ACHN (cell line): ENCODE results near the gene CGB1.
A peak's percentile ranks its signal among the peaks of the same experiment; 100 is the strongest.
"Not testable (repeated sequence)": the region's sequence is repeated elsewhere in the genome, so short reads cannot be mapped to it uniquely, and the experiment has no call there.

Source experiments
- DNase-seq: peaks from one replicate; pipeline ENCODE4 v3.0.0-alpha.2; 2015
- in situ Hi-C: cut with HindIII; loops from 2 replicates; pipeline ENCODE4 v1.10.0; 2017; ENCODE audit warnings: low sequenced_read_pairs, low pct_ligation_motif_present, low pct_unique_long_range_greater_than_20kb

Gene CGB1

GRCh38 chr19:49036815-49037214 is at the start of gene CGB1:
Gene CGB1, minus strand, starts transcription at chr19:49036895. Its CDS starts 184 bp downstream, at chr19:49036711.
- in situ Hi-C loops: not testable (repeated sequence)
- DNase-seq: peak; percentile 19

GRCh38 chr19:49086296-49086695 is 49.6 kb upstream of the CGB1 start:
- in situ Hi-C loops: no loop called here
- DNase-seq: no peak

DNA sequence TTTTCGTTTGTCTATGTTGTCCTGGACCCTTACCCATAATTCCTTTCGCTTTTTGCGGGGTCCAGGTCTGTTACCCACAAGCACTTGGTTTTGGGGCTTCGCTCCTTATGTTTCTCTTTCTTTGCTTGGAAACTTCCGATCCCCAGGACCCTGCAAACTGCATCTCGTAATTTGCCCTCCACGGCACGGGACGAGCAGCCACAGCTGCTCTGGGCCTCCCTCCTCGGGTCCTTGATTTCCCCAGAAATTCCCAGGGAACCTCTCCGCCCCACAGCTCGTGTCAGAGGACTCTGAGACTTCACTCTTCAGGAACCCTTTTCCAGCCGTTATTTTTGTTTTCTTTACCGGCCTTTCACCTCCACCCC is 49.2 kb upstream of the CGB1 start:
- in situ Hi-C loops: no loop called here
- DNase-seq: no peak

- in situ Hi-C loops: no loop called here
- DNase-seq: peak; percentile 98
Observed at GRCh38 chr19:49085020-49085867, 48.5 kb upstream of the CGB1 start, which contains the start of gene SNRNP70. Gene SNRNP70, plus strand, starts transcription at chr19:49085451. Its CDS starts 964 bp downstream, at chr19:49086415.

GRCh38 chr19:49084206-49085019 is 47.7 kb upstream of the CGB1 start:
- DNase-seq: no peak
- in situ Hi-C loops: no loop called here

GRCh38 chr19:49081273-49081672 is 44.6 kb upstream of the CGB1 start:
- DNase-seq: no peak
- in situ Hi-C loops: no loop called here

- DNase-seq: no peak
- in situ Hi-C loops: no loop called here
Observed at GRCh38 chr19:49080392-49080791, 43.7 kb upstream of the CGB1 start.

GRCh38 chr19:49074869-49075268 is 38.2 kb upstream of the CGB1 start:
- DNase-seq: peak; percentile 66
- in situ Hi-C loops: not testable (repeated sequence)

GRCh38 chr19:49073514-49074378 is 37.1 kb upstream of the CGB1 start:
- in situ Hi-C loops: no loop called here
- peak; percentile 35 for DNase-seq

DNA sequence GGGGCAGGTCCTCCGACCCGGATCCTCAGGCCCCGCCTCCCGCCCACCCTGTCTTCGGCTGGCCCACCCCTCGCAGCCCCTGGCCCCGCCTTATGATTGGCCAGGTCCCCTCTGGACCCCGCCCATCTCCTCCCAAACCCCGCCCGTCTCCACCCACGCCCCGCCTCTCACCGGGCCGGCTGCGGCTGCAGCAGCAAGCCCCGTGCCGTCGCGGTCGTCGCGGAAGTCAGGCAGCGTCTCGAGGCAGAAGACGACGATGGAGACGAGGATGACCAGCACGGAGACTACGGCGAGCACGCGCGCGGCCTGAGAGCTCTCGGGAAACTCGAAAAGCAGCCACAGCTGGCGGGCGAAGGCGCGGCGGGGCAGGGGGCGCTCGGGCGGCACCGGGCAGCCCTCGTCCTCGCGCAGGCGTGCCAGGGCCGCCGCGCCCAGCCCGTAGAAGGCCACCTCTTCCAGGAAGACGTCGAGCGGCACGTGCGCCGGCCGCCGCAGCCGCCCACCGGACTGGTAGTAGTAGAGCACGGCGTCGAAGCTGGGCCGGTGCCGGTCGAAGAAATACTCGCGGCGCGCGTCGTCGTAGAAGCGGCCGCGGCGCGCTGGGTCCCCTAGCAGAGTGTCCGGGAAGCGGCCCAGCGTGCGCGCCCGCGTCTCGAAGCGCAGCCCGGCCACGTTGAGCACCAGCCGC is 35.3 kb upstream of the CGB1 start:
- in situ Hi-C loops: no loop called here

GRCh38 chr19:49070416-49070815 is 33.7 kb upstream of the CGB1 start:
- in situ Hi-C loops: no loop called here

More for the DNA sequence above, 35.3 kb upstream of the CGB1 start:
- no peak for DNase-seq

DNA sequence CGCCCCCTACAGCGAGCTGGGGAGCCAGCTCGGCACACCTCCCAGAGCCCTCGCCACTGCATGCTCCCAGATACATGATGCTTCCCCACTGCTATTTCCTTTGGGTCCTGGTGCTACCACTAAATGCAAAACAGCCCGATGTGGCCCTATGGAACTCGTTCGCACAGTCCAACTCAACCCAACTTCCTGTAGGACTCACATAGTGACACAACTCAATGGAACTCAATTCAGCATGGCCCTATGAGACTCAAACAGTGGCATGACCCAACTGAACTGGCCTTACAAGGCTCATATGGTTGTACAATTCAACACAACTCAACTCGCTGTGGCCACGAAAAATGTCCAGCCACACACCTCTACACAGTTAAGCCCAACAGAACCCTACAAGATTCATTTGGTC is 32.3 kb upstream of the CGB1 start:
- in situ Hi-C loops: no loop called here
- no peak for DNase-seq

More at GRCh38 chr19:49070416-49070815, 33.7 kb upstream of the CGB1 start:
- DNase-seq: no peak

GRCh38 chr19:49067554-49067953 is 30.9 kb upstream of the CGB1 start:
- DNase-seq: no peak
- in situ Hi-C loops: no loop called here

DNA sequence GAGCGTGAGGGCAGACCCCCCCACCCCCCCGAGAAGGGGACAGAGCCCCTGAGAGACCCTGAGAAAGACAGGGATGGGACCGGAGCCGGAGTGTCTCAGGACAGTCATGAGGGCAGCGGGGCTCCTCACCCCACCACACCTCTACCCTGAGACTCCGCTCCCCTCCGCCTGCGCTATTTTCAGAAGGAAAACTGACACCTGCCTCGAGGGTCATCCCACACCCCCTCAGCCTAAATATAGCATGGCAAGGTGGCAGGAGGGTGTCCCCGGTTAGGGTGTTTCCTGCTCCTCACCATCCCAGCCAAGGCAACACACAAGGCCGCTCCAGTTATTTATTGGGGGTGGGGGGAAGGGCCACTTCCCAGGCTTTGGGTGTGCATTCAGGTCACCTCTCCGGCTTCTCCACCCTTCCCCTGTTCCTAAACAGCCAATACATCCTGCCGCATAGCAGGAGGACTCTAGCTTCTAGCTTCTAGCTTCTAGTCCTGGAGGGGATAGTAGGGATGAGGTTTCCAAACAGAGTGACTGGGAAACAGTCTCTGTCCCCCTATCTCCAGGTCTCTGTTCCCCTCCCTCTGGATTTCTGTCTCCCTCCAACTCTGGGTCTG is 29.3 kb upstream of the CGB1 start:
- no peak for DNase-seq
- in situ Hi-C loops: no loop called here

- in situ Hi-C loops: no loop called here
- peak; percentile 35 for DNase-seq
Observed at GRCh38 chr19:49064768-49065611, 28.3 kb upstream of the CGB1 start, which contains the start of gene NTF4. Gene NTF4, minus strand, starts transcription at chr19:49064818. Its CDS starts 2,821 bp downstream, at chr19:49061997.

DNA sequence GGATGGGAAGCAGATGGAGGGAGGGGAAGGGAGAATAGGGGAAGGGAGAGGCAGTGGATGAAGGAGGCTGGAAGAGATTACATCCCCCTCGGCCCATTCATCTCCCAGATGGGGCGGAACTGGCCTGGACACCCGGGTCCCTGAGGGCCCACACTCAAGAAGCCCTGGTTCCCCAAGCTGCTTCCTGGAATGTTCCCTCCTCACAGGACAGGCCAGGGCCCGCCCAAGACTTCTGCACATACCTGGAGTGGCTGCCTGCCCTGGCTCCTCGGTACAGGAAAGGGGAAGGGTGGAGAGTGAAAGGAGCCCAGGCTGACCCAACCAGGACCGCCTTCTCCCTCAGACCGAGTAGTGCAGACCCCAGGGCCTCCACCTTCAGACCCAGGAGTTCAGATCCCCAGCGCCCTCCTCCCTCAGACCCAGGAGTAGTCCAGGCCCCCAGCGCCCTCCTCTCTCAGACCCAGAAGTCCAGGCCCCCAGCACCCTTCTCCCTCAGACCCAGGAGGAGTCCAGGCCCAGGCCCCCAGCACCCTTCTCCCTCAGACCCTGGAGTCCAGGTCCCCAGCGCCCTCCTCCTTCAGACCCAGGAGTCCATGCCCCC is 27.4 kb upstream of the CGB1 start:
- DNase-seq: no peak
- in situ Hi-C loops: no loop called here
